Stimulated activated CD4-positive, alpha-beta T cell treated with anti-CD3 and anti-CD28 coated beads, Interleukin-12 subunit alpha, Interleukin-12 subunit beta, amount 100 ng/mL, for 4 hours (primary cell): Measurements from ENCODE around the gene EPHX1.
"Not testable (repeated sequence)": the region's sequence is repeated elsewhere in the genome, so short reads cannot be mapped to it uniquely, and the experiment has no call there.

Experiments used
- DNase-seq: peaks from one replicate; pipeline ENCODE4 v3.0.0-alpha.2; 2020

Gene EPHX1

GRCh38 chr1:225809842-225810578 lies at the start of gene EPHX1:
Gene EPHX1, plus strand, starts transcription at chr1:225810124. Its CDS starts 18,606 bp downstream, at chr1:225828730.
- peak; percentile 66 for DNase-seq

- DNase-seq, result no peak
These were observed 49.4 kb upstream of the EPHX1 start for GRCh38 chr1:225760531-225760930.

DNA sequence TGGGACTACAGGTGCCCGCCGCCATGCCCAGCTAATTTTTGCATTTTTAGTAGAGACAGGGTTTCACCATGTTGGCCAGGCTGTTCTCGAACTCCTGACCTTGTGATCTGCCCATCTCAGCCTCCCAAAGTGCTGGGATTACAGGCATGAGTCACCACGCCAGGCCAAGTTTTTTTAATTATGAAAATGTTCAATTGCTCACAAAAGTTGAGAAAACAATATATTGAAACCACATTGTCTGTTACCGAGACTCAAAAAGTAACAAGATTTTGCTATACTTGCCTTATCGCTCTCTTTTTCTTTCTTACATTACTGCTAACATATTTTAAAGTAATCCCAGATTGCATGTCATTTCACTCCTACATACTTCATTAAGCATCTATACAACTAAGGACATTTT lies 48.5 kb upstream of the EPHX1 start:
- not testable (repeated sequence) for DNase-seq

DNA sequence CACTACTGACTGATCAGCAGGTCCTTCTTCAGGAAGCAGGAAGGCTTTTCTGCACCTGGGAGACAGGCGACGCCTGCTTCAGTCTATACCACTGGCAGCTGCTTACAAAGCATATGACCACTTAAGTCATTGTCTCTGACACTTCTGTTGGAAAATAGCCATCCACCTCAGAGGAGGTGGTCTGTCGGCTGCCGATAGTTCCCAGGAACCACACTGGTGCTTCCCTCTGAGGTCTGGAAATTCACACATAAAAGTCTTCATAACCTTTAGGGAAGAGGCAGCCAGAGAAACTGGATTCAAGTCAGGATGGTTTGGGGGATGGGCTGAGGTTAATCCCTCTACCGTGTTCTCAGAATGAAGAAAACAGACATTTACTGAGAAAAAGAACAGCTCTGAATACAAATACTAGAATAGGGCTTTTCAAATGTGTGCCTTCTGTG lies 47.9 kb upstream of the EPHX1 start:
- DNase-seq, result no peak

DNA sequence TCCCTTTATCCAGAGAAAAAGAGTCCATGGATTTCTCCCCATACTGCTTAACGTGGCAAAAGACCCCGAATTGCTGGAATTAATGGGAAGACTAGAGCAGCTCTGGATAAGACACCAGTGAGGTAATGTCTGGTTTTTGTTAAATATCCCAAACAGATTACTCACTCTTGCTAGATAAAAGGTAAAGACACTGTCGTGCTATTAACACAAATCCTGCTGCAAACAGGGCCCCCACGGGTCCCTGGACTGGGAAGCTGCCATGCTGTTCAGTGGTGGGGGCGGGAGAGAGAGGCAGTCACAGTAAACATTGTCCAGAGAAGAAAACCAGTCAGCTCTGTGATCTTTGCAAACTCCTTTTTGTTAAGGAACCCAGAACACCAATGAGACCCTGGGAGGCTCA lies 47.5 kb upstream of the EPHX1 start:
- DNase-seq, result no peak

DNA sequence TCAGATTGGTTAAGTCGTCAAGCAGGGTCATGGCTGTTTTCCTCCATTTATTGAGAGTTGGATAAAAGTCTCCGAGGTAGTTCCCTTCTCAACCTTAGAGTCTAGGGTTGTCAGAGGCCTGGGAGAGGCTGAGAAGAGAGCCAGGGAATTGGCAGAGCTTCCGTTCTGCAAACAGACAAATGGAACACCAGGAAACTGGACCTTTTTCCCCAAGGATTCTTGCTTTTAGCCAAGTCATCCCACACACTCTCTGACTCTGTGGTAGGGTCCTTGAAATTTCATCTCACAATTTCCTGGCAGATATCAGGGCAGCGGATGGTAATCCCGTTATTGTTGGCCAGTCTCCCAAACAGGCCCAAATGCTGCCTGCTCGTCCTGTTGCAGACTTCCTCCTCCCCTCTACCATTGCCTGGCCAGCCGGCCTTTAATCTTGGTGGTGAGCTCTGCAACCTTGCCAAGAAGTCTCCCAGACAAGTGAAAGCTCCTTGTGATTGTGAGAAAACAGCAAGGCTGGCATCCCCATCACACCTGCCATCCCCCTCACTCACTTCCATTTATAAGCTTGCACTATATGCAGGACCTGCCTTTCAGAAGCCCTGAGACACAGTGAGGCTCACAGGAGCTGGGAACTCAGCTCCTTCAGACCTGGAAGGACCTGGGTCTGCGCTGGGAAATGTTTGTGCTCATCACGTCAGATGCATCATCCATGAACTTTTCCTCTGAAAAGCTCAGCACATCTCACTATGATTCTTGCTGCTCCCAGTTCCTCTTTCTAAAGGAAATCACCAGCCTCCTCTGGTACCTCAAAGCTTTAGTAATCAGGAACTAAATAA lies 46.0 kb upstream of the EPHX1 start:
- no peak for DNase-seq

DNA sequence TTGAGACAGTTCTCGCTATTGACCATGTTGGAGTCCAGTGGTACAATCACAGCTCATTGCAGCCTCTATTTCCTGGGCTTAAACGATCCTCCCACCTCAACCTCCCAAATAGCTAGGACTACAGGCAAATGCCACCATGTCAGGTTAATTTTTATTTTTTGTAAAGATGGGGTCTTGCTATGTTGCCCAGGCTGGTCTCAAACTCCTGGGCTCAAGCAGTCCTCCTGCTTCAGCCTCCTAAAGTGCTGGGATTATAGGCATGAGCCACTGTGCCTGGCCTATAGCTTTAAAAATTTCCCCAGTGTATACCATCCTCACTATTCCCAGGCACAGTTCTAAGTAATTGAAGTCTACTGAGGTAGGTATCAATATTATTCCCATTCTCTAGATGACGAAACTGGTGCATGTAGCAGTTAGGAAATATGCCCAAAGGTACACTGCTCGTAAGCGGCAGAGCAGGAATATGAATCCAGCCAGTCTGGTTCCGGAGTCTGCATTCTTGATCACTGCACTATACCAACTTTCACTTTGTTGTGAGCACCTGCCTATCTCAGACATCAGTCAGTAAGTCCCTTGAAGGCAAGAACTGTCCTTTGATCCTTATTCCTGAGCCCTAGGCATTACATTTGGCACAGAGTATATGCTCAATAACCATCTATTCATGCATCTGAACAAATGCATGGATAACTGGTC lies 43.8 kb upstream of the EPHX1 start:
- no peak for DNase-seq

DNA sequence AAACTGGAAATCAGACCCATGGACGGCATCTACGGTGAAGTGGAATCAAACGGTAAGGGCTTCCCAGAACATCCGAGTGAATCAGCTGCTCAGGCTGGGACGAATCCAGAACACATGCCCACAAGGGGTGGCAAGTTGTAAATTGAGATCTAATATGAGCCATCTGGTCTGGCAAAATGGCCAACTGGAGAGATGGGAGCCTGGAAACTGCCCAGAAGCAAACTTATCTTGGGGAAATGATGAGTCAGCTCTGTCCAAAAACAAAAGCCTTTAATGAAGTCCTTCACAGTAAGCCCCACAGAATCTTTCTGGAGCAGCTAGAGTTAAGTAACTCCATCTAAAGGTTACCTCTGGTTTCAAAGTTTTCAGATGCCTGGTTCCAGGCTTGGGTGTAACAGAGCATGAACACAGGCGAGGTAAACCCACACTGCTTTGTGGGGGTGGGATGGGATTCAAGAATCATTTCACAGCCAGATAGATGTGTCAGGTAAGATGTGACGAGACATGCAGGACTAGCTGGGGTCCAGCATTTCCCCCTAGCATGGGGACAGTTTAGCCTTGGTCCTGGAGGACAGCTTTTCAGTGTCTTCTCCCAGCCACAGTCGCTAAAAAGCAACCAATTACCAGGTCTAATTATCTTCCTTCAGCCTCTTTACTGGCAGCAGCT lies 42.8 kb upstream of the EPHX1 start:
- DNase-seq, result no peak

DNA sequence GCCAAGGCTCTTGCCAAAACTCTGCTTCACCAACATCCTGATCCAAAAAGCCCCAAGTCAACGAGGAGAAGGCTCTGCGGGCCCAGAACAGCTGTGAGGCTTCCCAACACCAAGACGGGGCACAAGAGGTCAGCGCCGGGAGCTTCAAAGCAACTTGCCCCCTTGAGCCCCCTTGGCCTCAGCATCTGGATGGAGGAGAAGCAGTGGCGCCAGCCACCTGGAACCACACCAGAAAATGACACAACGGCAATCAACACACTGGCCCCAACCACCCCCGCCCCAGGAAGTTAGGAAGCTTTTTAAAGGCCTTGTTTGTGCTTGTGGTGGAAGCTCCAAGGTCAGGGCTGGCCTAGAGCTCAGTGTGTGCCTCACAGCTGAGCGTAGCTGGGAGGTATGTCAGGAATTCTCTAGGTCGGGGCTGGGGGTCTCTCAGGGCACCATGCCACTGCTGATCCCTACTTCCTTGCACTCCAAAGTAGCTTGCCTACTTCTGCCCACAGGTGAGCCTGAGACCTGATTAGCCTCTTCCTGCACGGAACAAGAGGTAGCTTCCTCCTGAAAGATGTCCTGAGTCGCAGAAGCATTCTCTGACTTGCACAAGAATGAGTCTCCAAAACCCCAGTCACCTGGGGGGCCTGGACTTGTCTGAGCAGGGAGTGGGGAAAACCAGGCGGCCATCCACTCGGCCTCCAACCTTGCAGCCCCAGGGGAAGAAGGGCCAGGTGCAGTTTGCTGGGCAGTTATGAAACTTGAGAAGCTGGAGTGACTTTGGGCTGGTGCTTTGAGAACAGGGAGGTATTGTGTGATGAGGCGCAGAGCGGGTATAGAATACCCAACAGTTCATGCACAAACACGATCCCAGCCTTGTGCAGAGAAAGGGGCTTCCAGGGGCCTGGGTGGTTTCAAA lies 42.0 kb upstream of the EPHX1 start:
- DNase-seq, result no peak

GRCh38 chr1:225768662-225769426 lies 41.1 kb upstream of the EPHX1 start:
- DNase-seq, result no peak

- DNase-seq, result no peak
These were observed 40.2 kb upstream of the EPHX1 start for GRCh38 chr1:225769687-225770086.

DNA sequence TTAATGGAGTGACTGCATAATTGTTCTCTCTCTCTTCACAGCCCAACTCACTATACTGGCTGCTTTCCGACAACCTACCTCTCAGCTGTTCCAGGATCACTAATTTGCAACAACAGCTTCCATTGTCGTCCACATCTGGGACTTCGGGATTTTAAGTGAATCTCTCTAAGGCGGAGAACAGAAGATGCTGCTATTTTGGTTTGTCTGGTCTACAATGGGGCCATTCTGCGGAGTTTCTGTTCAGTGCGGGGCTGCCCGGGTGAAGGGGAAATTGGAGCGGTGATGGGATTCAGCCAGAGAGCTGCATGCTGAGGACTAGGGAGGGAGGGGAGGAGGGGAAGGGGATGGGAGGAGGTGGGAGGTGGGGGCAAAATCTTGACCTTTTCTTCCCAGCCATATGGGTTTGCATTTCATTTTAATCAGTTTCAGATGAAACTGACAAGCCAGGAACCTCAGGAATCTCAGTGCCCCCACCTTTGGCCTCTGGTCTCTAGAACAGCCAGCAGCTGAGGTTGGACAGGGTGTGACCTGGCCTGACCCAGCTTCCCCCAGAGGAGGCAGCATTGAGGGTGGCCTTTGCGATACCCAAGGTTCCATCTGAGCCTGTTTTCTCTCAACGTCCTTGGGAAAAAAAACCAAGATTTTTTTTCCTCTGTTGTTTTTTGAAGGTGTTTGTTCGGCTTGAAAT lies 39.2 kb upstream of the EPHX1 start:
- no peak for DNase-seq

- no peak for DNase-seq
These were observed 38.1 kb upstream of the EPHX1 start for GRCh38 chr1:225771661-225772322.

DNA sequence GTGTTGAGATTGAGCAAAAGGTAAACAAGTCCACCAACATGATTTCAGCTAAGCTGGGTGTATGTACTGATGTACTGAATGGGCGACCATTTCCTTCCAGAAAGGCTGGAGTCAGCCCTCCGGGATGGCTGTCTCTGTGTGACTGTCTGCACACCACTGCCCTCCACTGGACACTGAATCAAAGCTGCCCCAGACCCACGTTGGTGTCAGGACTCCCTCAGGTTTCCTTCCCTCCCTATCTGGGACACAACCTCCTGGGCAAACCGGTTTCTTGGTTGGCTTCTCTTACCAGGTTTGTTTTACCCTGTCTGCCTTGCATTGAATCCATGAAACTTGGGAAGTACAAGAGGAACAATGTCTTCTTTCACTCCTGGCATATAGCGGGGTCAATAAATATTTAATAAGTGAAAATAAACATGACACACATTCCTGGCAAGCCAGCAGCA lies 37.6 kb upstream of the EPHX1 start:
- peak; percentile 2 for DNase-seq

DNA sequence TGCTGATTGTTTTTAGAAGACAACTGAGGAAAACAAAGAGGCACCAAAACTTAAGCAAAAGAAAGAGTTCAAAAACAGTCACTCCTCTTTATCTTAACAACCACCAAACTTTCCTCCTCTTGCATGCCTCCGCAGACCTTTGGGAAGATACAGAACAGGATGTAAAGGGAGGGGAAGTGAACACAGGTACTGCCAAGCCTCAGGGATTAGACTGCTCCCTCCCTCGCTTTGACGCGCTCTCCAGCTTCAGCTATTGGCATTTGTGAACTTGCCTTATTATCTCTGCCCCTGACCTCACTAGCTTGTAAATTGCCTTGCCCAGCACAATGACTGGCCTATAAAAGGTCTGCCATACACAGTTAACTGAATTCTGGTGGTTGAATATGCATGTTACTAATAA lies 37.1 kb upstream of the EPHX1 start:
- no peak for DNase-seq

- DNase-seq, result no peak
These were observed 35.4 kb upstream of the EPHX1 start for GRCh38 chr1:225774281-225775147.

- no peak for DNase-seq
These were observed 33.6 kb upstream of the EPHX1 start for GRCh38 chr1:225776294-225776693.

DNA sequence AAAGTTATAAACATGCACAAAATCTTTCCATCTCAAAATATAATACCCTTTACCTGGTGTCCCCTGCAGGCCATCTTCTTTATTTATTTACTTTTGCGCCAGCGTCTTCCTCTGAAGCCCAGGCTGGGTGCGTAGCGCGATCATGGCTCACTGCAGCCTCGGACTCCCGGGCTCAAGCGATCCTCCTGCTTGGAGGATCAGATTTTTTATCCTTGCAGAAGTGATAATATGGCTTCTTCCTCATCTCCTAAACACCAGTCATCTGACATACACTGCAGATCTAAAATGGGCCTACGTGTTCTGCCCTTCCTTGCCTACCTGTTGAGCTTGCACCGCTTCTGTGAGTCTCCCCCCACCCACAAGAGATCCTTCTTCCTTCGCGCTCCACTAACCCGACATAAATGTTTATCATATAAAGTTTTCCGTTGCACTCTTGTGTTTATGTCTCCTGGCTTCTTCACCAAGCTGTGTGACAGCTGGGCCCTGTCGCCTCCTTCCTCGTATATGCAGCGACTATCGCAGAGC lies 32.8 kb upstream of the EPHX1 start:
- DNase-seq, result no peak
